Activated T-cell treated with anti-CD3 and anti-CD28 coated beads, Interleukin-2, amount 50 U/mL, for 24 hours (primary cell): ENCODE data around the gene PI4KA.
"Not testable (repeated sequence)": the region's sequence is repeated elsewhere in the genome, so short reads cannot be mapped to it uniquely, and the experiment has no call there.

ENCODE experiments used
- DNase-seq: peaks from one replicate; pipeline ENCODE4 v3.0.0-alpha.2; 2020
- H3K27ac Mint-ChIP-seq: 2 replicates; pipeline ENCODE4 v1.8.0; 2020; ENCODE audit warnings: mild to moderate bottlenecking, mixed read lengths
- H3K27me3 Mint-ChIP-seq: 2 replicates; pipeline ENCODE4 v1.8.0; 2020; ENCODE audit warnings: mixed read lengths
- H3K36me3 Mint-ChIP-seq: 2 replicates; pipeline ENCODE4 v1.8.0; 2020; ENCODE audit warnings: low read depth, mixed read lengths
- H3K4me1 Mint-ChIP-seq: 2 replicates; pipeline ENCODE4 v1.8.0; 2020; ENCODE audit warnings: low read depth, mixed read lengths
- H3K4me3 Mint-ChIP-seq: 2 replicates; pipeline ENCODE4 v1.8.0; 2020; ENCODE audit warnings: mild to moderate bottlenecking, moderate library complexity, mixed read lengths
- H3K9me3 Mint-ChIP-seq: 2 replicates; pipeline ENCODE4 v1.8.0; 2020; ENCODE audit warnings: mixed read lengths

PI4KA gene

DNA sequence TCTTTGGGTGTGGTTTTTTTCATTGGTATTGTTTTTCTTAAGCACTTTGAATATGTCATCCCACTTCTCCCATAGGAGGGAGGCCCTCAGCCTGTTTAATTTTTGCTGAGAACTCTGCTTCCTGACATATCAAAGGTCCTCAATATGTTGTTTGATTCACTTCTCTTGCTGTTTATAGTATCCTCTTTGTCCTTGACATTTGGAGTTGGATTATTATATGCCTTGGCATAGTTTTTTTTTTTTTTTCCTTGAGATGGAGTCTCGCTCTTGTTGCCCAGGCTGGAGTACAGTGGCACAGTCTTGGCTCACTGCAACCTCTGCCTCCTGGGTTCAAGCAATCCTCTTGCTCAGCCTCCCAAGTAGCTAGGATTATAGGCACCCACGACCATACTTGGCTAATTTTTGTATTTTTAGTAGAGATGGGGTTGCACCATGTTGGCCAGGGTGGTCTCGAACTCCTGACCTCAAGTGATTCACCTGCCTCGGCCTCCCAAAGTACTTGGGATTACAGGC lies 196.0 kb downstream of the PI4KA start:
- not testable (repeated sequence) for H3K27ac Mint-ChIP-seq, H3K9me3 Mint-ChIP-seq, DNase-seq, H3K4me1 Mint-ChIP-seq, H3K4me3 Mint-ChIP-seq, H3K36me3 Mint-ChIP-seq
- peaks cover 21% of the 10 kb centered on the region for H3K27me3 Mint-ChIP-seq

DNA sequence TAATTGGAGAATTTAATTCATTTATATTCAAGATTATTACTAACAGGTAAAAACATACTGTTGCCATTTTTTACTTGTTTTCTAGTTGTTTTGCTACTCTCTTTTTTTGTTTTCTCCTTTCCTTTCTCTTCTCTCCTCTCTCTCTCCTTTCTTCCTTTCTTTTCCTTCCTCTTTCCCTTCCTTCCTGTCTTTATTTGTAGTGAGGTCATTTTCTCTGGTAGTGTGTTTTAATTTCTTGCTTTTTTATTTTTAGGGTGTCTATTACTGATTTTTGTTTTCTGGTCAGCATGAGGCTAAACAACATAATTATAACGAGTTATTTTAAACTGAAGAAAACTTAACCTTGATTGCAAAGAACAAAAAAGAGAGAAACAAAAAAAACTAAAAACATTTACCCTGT lies 197.1 kb downstream of the PI4KA start:
- H3K27me3 Mint-ChIP-seq: peaks cover 21% of the 10 kb centered on the region
- no peak overlapping the region for H3K4me3 Mint-ChIP-seq
- no peaks in the 10 kb centered on the region for H3K36me3 Mint-ChIP-seq
- peaks cover 6% of the 10 kb centered on the region for H3K9me3 Mint-ChIP-seq
- no peaks in the 10 kb centered on the region for H3K4me1 Mint-ChIP-seq
- H3K27ac Mint-ChIP-seq: no peak overlapping the region
- DNase-seq: no peak

DNA sequence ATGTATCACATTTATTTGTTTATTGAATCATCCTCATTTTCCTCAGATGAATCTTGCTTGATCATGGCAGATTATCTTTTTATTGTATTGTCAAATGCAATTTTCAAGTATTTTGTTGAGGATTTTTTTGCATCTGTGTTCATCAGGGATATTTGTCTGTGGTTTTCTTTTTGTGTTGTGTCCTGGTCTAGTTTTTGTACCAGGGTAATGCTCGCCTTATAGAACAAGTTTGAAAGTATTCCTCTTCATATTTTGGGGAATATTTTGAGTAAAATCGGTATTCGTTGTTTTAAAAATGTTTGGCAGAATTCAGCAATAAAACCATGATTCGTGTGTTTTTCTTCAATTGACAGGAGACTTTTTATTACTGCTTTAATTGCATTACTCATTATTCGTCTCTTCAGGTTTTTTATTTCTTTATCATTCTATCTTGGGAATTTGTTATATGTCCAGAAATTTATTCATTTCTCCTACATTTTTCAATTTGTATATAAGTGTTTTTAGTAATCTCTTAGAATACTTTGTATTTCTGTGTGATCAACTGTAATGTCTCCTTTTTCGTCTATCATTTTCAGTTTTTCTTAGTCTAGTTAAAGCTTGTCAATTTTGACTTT lies 198.1 kb downstream of the PI4KA start:
- Mint-ChIP-seq H3K36me3 (no peaks in the 10 kb centered on the region), H3K27me3 (peaks cover 21% of the 10 kb centered on the region), H3K27ac (no peak overlapping the region)

DNA sequence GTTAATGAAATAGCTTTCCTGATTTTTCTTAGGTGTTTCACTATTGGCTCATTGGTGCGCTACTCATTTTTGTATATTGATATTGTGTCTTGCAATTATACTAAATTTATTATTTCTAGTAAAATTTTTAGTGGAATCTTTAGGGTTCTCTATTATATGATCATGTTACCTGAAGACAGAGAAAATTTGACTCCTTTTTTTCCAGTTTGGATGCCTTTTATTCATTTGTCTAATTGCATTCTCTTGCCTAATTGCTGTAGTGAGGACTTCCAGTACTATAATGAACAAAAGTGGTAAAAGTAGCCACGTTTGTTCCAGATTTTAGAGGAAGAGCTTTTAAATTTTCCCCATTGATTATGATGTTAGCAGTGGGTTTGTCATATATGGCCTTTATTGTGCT lies 198.7 kb downstream of the PI4KA start:
- H3K36me3 Mint-ChIP-seq: no peaks in the 10 kb centered on the region
- H3K9me3 Mint-ChIP-seq: peaks cover 6% of the 10 kb centered on the region
- peaks cover 21% of the 10 kb centered on the region for H3K27me3 Mint-ChIP-seq
- DNase-seq: no peak
- no peaks in the 10 kb centered on the region for H3K4me1 Mint-ChIP-seq
- H3K27ac Mint-ChIP-seq: no peak overlapping the region
- H3K4me3 Mint-ChIP-seq: no peak overlapping the region

More for the DNA sequence above, 198.1 kb downstream of the PI4KA start:
- no peaks in the 10 kb centered on the region for H3K4me1 Mint-ChIP-seq
- peaks cover 6% of the 10 kb centered on the region for H3K9me3 Mint-ChIP-seq
- DNase-seq: no peak
- H3K4me3 Mint-ChIP-seq: no peak overlapping the region

DNA sequence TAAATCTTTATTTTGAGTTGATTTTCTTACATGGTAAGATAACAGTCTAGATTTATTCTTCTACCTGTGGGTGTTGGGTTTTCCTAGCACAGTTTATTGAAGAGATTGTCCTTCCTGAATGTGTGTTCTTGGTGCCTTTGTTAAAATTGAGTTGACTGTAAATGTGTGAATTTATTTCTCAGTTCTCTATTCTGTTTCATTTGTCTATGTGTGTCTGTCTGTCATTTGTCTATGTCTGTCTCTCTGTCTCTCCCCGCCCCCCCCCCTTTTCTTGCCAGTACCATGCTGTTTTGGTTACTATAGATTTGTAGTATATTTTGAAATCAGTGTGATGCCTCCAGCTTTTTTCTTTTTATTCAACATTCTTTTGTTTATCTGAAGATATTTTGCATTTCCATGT lies 199.4 kb downstream of the PI4KA start:
- Mint-ChIP-seq H3K27ac (no peak overlapping the region), H3K36me3 (no peaks in the 10 kb centered on the region), H3K4me1 (no peaks in the 10 kb centered on the region), H3K27me3 (peaks cover 17% of the 10 kb centered on the region), H3K4me3 (no peak overlapping the region), H3K9me3 (peaks cover 6% of the 10 kb centered on the region)
- no peak for DNase-seq

DNA sequence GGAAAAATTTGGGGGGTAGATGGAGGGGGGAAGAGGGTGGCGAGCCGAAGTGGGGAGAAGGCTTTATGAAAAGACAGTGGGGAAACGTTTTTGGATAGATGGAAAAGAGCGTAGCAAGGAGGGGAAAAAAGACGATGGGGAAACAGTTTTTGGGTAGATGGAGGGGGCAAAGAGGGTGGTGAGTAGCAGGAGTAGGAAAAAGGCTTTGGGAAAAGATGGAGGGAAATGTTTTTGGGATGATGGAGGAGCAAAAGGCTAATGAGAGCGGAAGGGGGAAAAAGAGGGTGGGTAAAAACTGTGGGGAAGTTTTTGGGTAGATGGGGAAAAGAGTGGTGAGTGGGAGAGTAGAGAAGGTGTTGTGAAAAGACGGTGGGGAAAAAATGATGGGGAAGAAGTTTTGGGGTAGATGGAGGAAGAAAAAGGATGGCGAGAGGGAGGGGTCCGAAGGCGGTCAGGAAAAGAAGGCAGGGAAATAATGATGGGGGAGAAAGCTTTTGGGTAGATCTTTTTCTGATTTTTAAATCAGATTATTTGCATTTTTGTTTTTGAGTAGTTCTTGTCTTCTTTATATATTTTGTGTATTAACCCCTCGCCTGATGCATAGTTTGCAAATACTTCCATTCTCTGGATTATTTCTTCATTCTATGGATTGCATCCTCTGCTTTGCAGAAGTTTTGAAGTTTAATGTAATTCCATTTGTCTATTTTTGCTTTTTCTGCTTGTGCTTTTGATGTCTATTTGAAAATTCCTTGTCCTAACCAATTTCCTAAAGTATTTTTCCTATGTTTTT lies 200.0 kb downstream of the PI4KA start:
- no peak for DNase-seq
- Mint-ChIP-seq H3K27ac (no peak overlapping the region), H3K27me3 (peaks cover 17% of the 10 kb centered on the region), H3K4me3 (no peak overlapping the region), H3K36me3 (no peaks in the 10 kb centered on the region), H3K4me1 (no peaks in the 10 kb centered on the region), H3K9me3 (peaks cover 6% of the 10 kb centered on the region)

DNA sequence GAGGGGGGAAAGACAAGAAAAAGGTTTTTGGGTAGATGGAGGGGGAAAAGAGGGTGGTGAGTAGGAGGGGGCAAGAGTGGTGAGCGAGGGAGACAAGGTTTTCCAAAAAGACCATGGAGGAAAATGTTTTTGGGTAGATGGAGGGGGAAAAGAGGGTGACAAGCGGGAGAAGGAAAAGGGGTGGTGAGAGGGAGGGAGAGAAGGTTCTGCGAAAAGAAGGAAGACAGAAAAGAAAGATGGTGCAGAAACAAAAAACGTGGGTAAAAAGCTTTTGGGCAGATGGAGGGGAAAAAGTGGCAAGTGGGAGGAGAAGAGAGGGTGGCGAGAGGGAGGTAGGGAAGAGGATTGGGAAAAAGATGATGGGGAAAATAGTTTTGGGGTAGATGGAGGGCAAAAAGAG lies 200.6 kb downstream of the PI4KA start:
- Mint-ChIP-seq H3K4me1 (no peaks in the 10 kb centered on the region), H3K36me3 (no peaks in the 10 kb centered on the region), H3K9me3 (peaks cover under 1% of the 10 kb centered on the region), H3K4me3 (no peak overlapping the region), H3K27ac (no peak overlapping the region), H3K27me3 (peaks cover 15% of the 10 kb centered on the region)
- no peak for DNase-seq
